HG03159 (cell line): Measurements from ENCODE around the gene DEAF1.

Experiments used
- ATAC-seq: cut with Tn5 transposase; IDR thresholded peaks from one replicate; pipeline ENCODE4 v1.9.1; 2021; ENCODE audit warnings: mild to moderate bottlenecking, moderate library complexity; ENCODE audit not compliant: unreplicated experiment

The DEAF1 gene

DNA sequence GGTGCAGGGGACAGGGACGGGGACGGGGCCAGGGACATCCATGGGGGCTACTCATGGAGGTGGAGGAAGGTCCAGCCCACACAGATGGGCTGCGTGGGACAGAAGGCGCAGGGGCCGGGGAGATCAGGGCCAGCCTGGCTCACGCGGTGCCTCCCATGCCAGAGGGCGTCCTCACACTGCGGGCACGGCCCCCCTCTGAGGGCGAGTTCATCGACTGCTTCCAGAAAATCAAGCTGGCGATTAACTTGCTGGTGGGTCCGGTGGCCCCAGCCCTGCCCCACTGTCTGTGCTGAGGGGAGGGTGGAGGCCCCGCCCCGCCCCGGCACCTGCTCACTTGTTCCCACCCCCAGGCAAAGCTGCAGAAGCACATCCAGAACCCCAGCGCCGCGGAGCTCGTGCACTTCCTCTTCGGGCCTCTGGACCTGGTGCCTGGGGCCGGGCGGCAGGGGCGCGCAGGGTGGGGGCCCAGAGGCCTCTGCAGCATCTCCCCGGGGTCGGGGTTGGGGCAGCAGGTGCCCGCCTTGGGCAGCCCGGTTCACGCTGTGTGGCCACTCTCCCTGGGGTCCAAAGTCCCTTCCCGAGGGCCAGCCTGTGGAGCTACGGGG, 26.8 kb upstream of the DEAF1 start:
- ATAC-seq: no peak

DNA sequence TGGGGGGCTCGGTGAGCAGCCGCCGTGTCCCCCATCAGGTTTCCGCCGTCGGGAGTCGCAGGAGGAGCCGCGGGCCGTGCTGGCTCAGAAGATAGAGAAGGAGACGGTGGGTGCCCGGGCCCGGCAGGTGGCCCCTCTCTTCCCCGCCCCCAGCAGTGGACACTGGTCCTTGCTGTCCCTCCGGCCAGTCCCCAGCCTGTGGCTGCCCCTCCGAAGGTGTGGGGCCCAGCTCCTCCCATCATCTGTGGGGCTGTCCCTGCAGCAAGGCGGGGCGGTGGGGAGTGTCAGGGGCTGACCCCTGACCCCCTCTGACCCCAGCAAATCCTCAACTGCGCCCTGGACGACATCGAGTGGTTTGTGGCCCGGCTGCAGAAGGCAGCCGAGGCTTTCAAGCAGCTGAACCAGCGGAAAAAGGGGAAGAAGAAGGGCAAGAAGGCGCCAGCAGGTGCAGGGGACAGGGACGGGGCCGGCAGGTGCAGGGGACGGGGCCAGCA, 26.3 kb upstream of the DEAF1 start:
- ATAC-seq: no peak

DNA sequence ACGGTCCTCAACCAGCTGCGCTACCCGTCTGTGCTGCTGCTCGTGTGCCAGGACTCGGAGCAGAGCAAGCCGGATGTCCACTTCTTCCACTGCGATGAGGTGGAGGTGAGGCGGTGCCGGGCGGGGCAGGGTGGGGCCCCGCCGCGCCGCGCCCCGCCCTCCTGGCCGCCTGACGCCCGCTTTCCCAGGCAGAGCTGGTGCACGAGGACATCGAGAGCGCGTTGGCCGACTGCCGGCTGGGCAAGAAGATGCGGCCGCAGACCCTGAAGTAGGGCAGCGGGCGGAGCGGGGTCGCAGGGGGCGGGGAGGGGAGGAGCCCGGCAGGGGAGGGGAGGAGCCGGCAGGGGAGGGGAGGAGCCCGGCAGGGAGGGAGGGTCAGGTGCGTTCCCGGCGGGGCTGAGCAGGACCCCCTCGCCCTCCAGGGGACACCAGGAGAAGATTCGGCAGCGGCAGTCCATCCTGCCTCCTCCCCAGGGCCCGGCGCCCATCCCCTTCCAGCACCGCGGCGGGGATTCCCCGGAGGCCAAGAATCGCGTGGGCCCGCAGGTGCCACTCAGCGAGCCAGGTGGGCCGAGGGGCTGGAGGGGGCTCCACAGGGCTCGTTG, 25.7 kb upstream of the DEAF1 start:
- no peak for ATAC-seq

DNA sequence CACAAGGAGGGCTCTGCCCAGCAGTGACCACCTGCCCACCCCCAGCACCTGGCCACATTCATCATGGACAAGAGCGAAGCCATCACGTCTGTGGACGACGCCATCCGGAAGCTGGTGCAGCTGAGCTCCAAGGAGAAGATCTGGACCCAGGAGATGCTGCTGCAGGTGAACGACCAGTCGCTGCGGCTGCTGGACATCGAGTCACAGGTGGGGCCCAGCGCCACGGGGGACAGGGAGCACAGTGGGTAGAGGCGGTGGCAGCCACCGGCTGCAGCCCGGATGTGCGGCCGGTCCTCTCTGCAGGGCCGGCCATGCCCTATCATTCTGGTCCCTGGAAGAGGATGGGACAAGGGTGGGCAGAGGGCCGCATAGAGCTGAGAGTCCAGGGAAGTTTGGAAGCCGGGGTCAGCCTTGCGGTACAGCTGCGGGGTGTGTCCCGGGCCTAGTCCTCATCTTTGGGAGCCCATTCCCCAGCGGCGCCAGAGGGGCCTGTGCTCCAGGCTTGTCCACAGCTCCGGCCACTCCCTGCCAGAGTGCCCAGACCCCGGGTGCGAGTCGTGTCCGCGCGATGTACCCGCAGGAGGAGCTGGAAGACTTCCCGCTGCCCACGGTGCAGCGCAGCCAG, 25.1 kb upstream of the DEAF1 start:
- no peak for ATAC-seq

DNA sequence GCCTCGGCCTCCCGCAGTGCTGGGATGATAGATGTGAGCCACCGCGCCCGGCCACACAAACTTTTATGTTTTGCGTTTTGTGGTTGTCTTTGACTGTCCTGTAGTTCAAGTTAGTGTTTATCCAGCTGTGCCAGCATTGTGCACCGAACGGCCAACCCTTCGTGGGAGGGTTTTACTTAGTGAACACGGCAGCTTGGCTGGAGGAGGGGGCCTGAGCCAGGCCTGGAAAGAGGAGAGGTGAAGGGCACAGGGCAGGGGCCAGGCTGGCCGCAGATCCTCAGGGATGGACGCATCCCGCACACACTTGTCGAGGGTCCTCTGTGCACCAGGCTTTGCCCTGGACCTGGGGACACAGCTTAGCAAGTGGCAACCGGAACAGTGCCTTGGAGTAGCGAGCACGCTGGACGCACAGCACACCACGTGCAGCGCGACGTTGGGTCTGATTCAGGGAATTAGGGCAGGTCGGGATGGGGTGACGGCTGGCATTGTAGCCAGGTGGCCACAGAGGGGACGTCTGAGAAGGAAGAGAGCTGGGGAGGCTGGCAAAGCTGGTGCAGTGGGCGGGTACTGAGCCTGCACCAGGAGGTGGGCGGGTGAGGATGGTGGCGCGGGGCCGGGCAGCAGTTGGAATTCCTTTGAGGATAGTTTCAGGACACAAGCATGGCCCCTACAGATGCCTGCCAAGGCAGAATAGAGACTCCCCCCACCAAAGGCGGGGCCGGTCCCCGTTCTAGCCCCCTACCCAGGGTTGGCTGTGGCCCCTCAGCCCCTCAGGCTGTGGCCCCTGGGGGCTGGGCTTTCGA, 24.4 kb upstream of the DEAF1 start:
- ATAC-seq: no peak

DNA sequence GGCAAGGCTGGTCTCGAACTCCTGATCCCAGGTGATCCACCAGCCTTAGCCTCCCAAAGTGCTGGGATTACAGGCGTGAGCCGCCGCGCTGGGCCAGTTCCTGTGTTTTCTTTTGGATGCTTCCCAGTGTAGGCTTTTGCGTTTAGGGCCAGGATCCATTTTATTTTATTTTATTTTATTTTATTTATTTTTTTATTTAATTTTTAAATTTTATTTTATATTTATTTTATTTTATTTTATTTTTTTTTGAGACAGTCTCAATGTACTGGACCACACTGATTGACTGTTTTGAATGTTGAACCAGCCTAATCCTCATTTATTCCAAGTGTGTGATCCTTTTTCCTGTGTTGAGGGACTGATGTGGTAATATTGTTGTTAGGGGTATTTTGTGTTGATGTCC, 19.4 kb upstream of the DEAF1 start:
- ATAC-seq: no peak

DNA sequence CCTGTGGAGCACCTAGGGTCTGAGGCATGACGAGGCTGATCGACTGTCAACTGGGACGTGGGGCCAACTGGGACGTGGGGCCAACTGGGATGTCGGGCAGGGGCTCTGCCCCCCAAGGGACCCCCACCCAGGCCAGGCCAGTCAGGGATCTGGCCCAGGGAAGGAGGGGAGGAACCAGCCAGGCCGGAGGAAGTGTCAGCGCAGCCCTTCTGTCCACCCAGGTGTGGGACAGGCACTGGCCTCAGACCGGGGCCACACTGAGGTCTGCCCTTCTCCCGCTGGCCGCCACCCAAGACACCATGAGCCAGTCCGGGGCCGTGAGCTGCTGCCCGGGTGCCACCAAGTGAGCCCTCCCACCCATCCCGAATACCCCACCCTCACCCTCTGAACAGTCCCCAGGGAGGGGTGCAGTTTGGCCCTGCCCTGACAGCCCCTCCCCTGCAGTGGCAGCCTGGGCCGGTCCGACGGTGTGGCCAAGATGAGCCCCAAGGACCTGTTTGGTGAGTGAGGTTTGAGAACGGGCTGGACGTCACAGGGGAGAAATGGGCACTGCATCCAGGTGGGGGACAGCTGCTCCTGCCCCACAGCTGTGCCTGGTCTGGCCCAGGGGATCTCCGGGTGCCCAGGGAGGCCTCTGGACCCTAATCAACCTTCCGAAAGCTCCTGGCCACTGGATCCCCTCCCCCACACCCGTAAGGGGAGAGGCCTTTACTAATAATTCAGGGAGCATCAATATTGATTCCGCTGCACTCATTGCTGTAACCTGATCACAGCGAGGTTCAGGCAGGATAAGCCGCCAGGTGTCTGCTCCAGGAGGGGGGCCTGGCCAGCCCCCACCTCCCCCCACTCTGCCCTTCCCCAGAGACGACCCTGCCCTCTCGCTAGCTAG, 14.3 kb upstream of the DEAF1 start:
- ATAC-seq: no peak

DNA sequence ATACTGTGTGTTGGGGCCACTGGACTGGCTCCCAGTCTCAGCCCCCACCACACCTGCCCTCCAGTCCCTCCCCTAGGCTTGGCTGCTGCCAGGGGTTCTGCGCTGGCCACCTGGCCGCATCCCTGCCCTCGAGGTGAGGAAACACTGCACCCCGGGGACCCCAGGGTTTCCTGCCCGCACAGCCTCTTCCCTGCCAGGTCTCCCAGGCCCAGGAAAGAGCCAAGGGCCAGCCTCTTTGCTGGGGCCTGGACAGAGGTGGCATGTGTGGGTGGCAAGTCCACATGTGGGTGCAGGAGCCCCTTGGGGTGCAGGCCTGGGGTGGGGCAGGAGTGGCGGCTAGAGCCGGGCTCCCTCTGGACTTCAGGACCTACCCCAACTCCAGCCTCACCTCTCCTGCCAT, 13.5 kb upstream of the DEAF1 start:
- ATAC-seq: no peak

DNA sequence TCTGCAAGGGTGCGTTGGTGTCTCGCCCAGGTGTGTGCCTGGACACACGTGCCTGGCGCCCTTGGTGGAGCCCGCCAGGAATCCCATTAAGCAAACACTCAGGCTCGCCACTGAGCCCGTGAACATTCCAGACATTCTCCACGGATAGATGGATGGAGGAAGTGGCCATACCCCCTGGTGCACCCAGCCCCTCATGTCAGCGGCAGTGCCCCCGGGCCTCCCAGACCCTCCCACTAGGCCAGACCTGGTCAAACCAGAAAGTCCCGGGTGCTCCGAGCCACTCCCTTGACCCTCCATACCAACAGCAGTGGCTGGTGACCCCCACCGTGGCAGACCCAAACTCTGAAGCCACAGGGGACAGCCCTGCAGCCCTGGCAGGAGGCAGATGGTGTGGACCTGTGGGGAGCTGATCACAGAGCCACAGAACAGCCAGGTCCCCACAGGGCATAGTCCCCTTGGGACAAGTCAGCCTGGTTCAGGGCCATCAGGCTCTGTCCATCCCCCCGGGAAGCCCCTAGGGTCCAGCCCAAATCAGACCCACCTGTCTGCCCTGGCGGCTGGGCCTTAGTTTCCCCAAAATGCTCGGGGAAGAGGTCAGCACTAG, 12.9 kb upstream of the DEAF1 start:
- ATAC-seq: no peak

DNA sequence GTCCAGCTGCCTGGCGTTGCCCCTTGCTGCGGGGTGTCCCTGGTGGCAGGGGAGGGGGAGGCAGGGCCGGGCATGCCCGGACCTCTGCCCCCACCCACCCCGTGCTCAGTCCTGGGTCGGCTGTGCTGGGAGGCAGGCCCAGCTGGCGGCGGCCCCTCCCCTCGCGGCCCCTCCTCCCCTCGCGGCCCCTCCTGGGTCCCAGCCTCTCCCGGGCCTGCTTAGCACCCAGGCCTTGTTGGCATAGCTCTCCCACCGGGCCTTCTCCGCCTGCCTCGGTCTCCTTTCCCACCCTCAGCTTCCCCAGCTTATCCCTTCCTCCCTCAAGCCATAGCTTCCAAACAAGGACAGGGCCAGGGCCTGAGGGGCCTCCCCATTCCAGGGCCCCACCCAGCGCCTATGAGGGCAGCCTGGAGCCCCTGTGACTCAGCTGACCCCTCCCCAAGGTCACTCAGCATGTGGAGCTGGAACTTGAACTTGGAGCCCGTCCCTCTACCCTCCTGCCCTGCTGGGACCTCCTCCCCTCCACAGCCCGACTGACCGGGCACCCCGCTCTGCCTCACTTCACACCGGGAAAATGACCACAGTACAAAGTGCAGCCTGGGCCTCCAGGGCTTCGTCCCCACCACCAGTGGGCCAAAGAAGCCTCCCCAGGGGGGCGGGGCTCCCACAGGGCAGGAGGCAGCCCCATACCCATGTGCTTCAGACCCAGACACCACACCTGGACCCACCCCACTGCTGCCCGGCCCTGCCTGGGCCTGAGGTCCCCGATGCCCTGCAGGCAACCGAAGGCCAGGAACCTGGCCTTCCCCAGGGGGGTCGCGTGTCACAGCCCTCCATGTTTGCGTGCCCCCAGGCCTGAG, 12.2 kb upstream of the DEAF1 start:
- no peak for ATAC-seq

DNA sequence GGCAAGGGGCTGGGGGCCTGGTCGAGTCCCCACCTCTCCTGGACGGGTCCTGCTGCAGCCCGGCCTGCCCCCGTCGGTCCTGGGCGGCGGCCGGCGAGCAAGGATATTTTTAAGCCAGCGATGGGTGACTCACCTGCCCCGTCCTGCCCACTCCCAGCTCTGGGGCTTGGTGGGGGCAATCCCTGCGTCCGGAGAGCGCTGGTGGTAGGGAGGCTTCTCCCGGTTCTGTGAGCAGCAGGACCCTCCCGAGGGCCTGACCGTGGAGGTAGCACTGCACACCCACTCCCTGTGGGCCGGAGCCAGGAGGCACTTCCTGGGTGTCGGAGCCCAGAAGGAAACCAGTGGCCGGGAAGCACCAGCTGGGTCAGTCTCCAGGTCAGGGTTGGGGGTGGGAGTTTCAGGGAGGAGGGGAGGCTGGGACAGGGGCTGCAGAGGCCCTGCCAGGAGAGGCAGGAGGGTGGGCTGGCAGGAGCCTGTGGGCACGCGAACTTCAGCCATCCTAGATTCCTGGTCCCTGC, 11.5 kb upstream of the DEAF1 start:
- ATAC-seq: no peak

DNA sequence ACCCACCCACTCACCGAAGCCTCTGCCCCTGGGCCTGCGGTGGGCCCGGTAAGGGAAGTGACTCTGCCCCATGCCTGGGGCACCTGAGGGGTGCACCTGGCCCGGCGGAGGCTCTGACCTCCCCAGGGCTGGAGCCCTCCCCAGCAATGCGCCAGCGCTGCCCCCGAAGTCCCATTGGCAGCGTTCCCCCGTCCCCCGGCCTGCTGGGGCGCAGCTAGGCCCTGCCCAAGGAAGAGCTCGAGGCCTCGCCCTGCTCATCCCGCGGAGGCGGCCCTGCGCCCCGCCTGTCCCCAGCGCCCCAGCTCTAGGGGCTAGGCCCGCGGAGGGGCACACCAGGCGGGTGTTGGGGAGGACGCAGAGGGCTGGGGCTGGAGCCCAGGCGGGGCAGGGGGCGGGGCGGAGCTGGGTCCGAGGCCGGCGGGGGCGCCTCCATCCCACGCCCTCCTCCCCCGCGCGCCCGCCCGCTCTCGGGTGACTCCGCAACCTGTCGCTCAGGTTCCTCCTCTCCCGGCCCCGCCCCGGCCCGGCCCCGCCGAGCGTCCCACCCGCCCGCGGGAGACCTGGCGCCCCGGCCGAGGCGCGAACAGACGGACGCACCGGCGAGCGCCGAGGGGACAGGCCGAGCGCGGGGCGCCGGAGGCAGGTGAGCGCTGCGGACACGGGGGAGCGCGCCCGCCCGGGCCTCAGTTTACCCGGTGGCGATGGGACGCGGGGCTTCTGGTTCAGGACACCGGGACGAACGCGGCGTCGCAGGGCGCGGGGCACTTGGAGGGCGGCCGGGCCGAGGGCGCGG, 10.8 kb upstream of the DEAF1 start, which contains the start of gene EPS8L2:
TSS of gene EPS8L2 (plus strand) at position 586 of the 793 bp plus-strand sequence. CDS start 3,177 bp downstream, outside the sequence.
- ATAC-seq: no peak

DNA sequence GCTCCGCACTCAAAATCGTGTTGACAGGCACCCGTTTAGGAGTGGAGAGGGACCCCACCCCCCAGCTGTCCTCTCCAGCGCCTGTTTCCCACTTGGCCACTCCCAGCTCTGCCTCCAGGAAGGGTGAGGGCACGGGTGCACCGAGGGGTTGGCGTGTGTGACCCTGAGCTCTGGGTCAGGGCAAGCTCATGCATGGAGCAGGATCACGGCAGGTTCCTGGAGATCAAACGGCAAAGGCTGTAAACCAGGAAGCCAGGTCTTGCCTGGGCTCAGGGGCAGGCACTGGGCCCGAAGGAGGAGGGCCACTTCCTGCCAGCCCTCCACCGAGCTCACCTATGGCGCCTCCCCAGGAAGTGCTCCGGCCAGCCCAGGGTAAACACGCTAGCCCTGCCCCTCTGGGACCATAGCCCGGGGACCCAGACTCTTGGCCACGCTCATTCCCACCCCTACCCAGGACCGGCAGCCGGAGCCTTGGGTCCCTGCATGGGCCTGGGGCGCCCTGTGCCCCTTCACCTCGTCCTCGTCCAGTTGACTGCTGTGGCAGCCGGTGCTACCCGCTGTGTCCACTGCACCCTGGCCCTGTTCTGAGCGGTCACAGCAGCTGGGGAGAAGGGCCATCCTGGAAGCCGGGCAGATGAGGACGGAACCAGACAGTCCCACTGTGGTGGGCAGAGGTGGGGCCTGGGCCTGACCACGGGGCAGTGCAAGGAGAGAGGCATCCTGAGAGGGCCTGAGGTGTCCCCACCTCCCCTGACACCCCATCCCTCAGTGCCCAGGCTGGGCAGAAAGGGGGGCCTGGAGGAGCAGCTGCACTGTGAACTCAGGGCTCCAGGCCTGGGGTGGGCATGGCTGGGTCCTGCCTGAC, 10.0 kb upstream of the DEAF1 start:
- ATAC-seq: no peak

DNA sequence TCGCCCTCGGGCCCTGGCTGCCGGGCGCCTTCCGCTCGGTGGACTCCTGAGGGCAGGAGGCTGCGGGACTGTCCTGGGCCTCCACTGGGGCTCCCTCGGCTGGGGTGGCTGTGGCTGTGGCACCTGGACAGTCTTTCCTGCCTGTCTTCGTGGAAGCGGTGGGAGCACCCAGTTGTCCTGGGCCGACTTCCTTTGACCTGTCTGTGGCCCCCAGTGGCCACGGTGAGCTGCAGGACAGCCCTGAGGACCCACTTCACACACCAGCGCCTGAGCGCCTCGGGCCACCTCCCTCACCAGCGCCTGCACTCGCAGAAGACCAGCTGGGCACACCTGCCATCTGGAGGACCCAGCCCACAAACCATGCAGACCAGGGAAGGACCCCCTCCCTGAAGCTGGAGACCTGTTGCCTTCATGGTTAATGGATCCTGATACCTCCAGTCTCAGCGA, 9.2 kb upstream of the DEAF1 start:
- no peak for ATAC-seq

DNA sequence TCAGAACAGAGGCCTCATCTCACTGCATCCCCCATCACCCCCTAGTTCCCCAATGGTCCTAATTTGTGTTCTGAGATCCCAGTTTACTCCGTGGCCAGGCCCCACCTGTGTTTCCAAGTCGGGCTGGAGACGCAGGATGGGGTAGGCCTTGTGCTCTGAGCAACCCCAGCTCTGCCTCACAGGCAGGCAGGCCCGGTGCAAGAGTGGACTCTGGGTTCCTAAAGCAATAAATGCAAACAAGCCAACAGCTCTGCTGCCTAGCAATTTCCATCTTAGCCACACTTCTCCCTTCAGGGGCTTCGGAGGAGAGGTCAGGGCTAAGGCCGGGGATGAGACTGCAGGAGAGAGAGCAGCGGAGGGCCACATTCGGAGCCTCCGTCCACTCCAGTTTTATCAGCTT, 8.5 kb upstream of the DEAF1 start:
- no peak for ATAC-seq

DNA sequence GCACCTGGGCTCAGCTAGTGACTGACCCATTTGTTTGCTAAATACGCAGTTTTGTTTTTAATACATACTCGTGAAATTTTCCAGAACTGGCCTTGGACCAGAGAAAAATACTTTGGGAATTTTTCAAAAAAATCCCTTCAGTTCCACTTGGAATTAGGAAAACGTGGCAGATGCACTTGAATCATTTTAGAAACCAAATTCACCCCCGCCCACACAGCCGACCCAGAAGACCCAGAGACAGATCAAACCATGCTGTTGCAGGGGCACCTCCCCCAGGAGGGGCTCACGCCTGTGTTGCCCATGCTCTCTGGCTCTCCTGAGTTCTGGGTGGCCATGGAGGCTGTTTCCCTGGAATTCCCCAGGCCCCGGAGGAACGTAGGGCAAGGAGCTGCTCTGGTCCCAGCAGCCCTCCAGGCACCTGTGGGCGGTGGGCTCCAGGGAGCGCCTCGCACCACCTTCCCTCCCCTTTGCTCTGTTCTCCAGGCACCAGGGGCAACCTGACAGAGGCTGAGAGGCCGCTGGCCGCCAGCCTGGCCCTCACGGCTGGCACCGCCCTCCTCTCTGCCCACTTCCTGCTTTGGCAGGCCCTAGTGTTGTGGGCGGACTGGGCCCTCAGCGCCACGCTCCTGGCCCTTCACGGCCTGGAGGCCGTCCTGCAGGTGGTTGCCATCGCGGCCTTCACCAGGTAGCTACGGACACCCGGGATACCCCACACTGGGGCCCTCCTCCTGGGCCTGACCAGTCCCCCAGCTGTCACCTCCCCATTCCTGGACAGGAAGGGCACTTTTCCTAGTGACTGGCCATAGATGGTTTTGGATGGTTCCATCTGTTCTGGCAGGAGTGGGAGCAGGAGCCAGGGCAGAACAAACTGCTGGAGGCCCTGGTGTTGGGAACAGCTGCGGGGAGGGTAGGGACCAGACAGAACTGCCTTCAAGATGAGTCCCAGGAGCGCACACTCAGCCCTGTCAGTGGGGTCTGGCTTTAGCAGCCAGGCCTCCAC, 7.7 kb upstream of the DEAF1 start:
- ATAC-seq: no peak
